GM18907 (cell line): ENCODE results near the gene GSDMA.

ENCODE experiments used
- ATAC-seq: cut with Tn5 transposase; IDR thresholded peaks from one replicate; pipeline ENCODE4 v1.9.1; 2021; ENCODE audit warnings: mild to moderate bottlenecking, moderate library complexity; ENCODE audit not compliant: unreplicated experiment

The GSDMA gene, protein sequence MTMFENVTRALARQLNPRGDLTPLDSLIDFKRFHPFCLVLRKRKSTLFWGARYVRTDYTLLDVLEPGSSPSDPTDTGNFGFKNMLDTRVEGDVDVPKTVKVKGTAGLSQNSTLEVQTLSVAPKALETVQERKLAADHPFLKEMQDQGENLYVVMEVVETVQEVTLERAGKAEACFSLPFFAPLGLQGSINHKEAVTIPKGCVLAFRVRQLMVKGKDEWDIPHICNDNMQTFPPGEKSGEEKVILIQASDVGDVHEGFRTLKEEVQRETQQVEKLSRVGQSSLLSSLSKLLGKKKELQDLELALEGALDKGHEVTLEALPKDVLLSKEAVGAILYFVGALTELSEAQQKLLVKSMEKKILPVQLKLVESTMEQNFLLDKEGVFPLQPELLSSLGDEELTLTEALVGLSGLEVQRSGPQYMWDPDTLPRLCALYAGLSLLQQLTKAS

DNA sequence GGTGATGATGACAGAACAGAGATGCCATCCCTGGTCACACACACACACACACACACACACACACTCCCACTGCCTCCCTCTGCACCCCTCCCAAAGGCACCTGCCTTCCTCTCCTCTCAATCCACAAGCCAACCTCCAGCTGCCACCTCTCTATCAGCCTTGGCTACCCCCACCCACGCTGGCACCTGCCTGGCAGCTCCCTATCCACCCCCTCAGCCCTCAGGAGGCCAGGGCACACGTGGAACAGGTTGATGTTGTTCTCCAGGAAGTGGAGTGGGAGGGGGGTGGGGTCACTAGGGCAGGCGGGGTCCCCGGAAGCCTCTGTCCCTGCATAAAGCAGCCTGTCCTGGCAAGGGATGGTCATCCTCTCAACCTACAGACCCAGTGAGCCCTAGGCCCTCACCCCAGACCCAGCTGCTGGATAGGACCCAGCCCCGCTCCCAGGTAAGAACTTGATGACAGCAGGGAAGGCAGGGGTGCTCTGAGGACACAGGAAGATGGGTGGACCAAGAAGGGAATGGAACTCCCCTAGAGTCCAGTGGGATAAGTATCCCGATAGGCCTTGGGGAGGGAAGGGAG is at the start of gene GSDMA:
Gene GSDMA (plus strand): TSS at position 363 of the 579 bp plus-strand sequence. CDS start 2,684 bp downstream, outside the sequence.
- no peak for ATAC-seq

DNA sequence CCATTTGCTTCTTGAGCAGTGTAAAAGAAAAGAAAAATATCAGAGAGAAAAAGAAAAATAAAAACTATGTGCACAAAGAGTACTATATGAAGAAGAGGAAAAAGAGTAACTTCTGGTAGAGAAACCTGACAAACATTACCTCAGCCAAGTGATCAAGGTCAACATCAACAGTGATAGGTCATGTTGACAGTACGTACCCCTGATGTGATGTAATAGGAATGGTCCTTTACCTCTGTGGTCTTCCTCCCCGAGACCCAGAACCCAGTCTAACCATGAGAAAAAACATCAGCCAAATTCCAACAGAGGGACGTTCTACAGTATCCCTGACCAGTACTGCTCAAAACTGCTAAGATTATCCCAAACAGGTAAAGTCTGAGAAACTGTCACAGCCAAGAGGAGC is 48.8 kb upstream of the GSDMA start:
- ATAC-seq = no peak

DNA sequence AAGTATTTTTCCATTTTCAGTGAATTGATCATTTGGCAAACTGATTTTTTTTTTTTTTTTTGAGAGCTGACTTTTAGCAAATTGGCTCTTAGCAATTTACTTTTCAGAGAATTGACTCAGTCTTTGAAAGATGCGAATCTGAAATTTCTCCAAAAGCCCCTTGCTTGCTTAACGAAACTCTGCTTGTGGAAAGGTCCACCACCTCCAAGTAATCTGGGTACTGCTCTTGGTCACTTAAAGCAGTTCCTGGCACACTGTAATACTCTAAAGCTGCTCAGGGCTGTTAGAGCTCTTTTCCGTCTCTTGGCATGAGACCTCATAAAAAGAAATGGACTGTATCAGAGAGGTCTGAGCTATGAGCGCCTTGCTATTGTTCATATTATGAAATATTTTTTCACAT is 47.2 kb upstream of the GSDMA start:
- no peak for ATAC-seq

DNA sequence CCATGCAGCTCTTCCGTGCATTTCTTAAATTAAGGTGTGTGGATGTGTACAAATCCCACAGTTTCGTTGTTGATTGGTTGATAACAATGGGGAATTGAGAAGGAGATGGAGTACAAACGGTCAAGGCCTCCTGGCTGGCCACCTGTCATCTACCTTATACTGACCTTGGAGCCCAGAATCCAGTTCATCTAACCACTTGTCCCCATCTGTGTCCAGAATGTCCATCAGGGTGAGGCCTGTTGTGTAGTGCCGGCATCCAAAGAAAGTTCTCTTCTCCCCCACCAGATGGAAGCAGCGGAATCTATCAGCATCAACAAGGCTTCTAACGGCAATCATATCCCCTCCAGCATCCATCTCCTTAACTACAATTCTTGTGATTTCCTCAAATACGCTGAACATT is 45.9 kb upstream of the GSDMA start:
- ATAC-seq = no peak

DNA sequence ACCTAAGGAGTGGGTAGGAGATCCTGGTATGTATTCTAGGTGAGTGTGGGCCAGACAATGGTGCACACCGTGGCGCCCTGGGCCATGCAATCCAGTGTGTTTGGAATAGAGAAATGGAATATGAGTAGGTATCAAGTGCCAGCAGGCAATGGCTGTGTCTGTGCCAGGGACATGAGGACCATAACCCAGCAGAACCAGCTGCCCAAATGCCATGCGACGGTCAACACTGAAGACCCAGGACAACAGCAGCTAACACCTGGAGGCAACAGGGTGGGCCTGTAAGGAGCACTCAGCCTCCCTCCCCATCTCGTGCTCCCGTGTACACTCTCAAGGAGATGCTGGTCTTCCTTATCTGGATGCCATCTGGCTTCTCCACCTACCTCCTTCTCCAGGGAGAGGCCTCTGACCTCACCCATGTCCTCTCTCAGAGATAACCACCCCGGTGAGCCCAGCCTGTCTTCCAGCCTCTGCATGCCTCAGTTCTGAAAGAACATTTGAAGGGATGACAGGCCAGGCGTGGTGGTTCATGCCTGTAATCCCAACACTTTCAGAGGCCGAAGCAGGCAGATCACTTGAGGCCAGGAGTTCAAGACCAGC is 43.6 kb upstream of the GSDMA start:
- no peak for ATAC-seq

DNA sequence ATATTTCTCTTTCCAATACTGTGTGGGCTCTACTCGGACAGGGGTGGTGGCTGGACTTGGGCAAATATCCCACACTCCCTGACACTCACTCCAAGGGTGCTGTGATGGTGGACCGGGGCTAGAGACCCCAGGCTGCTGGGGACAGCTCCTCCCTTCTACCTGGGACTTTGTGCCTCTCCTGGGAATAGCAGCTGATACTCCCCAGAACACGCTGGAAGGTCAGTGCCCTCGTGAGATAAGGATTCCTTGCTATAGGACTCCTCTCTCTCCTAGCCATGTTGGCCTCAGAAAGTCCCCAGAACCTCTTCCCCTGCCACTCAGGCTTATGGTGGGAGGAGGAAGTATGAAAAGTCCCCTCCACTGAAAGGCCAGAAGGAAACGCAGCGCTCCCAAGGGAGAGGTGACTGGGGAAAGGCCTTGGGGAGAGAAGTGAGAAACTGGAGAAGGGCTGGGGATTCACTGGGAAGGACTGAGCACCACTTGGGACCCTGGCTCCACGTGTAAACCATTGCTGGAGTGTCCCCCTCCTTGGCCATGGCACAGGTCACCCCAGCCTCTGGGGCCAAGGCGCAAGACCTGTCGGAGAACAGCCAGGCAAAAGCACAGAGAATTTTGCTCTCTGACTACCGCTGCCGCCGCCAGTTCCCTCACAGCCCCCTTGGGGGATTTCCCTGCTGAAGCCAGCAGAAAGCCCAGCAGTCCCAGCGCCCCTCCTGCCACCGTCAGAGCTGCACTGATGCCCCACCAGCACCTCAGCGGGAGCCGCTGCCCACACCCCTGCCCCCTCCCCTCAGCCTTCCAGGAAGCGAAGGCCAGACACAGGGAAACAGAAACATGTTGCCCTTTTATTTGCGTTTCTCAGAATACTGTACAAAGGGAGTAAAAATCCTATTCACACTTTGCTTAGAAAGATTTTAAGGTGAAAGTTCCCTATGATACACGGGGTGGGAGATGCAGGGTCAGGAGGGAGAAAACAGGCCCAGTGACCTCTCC is 42.3 kb upstream of the GSDMA start:
- no peak for ATAC-seq

DNA sequence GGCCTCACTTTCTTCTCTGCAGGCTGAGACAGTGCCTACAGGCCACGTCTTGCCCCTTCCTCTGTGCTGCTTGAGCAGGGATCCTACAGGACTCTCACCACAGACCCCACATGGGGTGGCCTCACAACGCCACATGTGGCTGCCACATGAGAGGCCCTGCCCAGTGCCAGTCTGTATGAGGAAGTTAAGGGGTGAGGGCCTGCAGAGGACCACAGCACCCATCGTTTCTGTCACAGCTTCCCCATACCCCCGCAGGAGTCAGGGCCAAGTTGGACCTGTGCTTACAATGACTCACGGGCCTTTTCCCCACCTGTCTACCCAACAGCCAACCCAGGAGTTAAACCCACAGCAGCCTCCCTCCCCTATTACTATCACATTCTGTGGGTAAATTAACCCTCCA is 41.5 kb upstream of the GSDMA start:
- ATAC-seq = no peak

DNA sequence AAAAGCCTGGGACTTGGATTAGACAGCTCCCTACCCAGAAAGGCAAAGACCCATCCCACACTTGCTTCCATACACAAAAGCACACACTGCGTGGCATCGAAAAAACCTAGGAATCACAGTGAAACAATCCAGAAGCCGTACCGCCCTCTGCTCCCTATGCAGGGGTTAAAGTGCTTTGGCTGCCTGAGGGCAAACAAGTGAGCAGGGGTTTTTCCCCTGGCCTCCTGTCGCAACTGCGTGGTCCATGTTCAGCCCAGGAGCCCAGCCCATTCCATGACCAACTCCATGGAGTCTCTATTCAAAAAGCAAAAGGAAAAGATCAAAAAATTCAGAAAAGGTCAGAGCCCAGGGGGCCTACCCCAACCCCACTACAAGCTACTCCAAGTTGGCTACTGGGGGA is 40.8 kb upstream of the GSDMA start:
- no peak for ATAC-seq

DNA sequence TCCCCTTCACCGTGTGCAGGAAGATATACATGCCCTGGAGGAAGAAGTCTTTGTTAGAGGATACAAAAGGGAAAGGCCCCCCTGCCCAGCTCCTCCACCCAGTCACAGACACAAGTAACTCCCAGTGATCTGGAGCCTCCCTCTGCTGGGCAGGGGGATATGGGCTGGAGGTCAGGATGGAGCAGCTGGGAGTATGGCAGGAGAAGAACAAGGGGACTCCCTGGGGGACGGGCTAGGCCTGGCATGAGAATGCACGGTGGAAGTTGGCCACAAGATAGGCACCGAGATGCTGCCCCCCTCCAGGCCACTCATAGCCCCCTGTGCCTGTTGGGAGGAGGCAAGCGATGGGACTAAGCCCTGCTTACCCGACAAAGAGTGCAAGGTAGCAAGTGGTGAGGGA is 39.6 kb upstream of the GSDMA start:
- ATAC-seq = no peak

DNA sequence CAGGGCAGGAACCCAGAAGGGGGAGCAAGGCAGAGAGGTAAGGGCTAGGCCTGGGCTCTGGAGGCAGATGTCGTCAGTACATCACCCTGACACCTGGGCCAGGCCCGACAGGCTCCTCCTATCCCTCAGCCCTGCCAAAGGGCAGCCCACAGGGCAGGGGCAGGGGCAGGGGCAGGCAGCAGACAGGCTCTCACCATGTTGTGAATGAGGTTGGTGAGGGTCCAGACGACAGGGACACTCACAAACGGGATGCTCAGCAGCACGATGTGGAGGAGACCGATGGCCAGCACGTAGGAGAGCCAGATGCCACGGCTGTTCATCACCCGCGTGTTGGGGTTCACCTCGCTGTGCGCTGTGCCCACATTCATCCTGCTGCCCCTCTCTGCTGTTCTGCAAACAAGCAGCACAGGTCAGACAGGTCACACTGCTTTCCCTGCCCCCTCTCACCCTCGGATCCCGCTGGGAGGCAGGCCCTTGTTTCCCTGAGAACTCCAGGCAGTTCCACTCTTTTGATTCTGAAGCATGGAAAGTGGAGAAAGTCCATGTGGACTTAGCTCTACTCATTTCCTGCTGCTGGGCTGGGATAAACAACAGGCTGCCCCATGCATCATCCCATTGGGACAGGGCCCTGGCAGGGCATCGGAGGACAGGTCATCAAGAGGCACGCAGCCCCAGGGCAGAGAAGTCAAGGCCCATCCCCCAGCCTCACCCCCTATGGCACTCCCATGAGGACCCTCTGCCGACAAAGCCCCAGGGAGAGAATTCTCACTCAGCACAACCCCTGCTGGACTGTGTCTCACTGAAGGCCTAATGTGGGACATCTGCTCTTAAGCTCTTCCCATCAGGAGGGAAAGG is 38.7 kb upstream of the GSDMA start:
- no peak for ATAC-seq

DNA sequence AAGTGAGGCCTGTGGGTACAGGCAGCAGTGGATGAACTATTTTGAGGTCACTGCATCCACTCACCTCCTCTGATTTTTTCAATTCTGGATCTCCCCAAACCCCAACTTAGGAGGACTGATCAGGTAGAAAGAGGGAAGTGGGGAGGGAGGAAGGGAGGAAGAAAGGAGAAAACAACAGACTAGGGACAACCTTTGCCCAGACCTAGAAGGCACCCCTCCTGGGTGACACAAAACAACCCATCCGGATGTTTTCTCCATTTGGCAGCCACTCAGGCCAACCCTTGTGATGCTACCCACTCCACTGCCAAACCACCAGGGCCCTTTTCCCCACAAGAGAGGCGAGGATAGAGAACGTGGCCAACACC is 38.1 kb upstream of the GSDMA start:
- no peak for ATAC-seq

DNA sequence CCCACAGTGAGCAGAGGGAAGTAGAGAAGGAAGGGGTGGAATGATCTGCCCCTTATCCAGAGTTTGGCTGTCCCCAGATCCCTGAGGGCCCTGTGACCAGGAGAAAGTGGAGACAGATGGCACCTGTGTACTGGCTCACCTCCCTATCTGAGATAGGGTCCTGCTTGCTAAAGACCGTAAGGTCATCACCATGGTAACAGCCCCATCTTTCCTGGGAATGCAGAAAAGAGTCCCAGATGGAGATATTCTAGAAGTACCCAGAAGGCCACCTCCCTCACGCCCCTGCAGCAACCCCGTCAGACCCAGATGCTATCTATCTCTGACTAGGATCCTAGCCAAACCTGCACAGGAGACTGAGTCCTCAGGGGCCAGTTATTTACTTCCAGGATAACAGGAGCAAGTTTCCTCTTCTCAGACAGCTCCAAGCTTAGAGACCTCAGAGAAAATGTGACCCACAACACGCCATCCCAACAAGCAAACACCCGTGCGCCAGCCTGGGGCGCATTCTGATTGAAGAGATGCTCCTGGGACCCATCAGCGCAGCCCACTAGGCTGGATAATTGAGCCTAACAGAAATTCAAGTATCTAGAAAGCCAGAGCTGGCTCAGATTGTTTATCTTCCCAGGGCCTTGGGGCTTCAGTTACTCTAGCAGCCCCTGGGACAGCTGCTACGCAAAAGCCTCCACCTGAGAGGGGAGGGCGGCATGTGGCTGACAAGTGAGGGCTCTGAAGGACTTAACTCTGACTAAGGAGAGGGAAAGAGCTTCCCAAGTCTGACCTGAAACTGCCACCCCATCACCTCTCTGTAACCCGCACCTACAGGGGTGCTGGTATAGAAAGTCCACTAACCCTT is 37.3 kb upstream of the GSDMA start:
- no peak for ATAC-seq

DNA sequence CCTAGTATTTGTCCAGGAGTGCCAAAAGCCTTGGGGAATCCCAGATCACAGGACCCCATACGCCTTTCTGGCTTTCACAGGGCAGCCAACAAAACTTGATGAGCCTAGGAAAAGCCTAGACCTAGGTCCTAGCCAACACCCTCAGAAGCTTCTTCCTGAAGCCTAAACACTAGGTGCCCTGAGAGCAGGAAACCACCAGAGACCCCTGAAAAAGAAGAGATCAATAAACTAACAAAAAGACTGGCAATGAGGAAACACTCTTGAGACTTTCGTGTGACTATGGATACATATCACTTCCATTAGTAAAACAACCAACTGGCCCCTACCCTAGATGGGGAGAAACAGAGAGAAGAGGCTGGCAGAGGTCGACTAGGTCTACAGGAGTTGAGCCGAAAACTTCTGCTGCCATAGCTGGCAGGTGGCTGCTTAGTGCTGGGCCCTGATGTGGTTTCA is 36.6 kb upstream of the GSDMA start:
- no peak for ATAC-seq

DNA sequence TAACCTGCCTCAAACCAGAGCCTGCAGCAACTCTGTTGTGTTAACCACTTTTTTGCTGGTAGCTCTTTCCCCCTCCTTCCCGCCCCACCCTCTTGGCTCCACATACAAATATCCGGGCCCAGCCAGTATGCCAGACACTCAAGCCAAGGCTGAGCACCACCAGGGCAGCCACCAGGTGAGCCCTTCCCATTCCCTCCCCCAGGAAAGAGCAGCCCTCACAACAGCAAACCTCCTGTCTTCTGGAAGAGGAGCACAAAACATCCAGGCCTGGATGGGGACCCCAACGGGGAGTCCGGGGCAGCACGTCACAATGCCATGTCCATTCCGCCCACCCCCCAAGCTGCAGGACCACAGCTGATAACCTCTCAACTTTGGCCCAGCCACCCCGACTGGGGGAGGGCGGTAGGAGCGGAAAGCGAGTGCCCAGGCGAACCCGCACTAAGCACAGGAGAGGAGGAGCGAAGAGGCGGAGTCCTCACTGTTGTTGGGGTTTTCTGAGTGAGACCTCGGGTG is 36.2 kb upstream of the GSDMA start:
- ATAC-seq = peak; percentile 36

DNA sequence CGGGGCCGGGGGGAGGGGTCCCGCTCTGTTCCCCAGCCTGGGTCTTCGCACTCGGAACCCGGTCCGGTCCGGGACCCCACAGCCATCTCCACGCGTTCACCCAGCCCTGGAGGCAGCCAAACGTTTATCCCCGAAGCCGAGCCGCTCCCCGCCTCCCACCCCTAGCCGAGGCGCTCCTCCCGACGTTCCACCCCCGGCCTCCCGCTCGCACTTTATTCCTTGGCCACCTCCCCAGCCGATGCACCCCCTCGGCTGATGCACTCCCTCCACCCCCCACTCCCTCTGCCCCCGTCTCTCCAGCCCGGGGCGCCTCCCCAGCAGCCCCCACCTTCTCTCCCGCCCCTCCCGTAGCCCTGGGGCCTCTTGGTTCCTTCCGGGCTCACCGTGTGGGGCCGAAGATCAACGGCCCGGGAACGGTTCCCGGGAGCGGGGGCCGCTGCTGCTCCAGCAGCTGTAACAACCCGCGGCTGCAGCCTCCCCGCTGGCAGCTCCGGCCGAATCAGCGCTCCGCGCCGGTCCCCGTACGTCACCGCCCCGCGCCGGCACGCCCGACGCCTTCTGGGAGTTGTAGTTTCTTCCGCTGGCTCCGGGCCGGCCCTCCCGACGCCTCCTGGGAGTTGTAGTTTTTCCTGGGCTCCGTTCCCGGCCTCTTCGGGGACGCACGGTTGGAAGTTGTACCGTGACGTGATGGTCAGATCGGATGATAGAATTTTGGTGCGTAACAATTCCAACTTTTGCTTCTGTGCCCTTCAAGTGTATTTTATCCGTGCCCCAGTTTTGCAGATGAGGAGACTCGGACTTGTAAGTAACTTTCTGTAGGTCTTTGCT is 35.5 kb upstream of the GSDMA start, which contains the start of the genes LRRC3C and ORMDL3:
Gene LRRC3C (plus strand): TSS at position 632 of the 828 bp plus-strand sequence. CDS start 13,792 bp downstream, outside the sequence.
Gene ORMDL3 (minus strand): TSS at position 501 of the 828 bp plus-strand sequence. CDS start 3,398 bp downstream, outside the sequence.
- ATAC-seq = peak; percentile 81

DNA sequence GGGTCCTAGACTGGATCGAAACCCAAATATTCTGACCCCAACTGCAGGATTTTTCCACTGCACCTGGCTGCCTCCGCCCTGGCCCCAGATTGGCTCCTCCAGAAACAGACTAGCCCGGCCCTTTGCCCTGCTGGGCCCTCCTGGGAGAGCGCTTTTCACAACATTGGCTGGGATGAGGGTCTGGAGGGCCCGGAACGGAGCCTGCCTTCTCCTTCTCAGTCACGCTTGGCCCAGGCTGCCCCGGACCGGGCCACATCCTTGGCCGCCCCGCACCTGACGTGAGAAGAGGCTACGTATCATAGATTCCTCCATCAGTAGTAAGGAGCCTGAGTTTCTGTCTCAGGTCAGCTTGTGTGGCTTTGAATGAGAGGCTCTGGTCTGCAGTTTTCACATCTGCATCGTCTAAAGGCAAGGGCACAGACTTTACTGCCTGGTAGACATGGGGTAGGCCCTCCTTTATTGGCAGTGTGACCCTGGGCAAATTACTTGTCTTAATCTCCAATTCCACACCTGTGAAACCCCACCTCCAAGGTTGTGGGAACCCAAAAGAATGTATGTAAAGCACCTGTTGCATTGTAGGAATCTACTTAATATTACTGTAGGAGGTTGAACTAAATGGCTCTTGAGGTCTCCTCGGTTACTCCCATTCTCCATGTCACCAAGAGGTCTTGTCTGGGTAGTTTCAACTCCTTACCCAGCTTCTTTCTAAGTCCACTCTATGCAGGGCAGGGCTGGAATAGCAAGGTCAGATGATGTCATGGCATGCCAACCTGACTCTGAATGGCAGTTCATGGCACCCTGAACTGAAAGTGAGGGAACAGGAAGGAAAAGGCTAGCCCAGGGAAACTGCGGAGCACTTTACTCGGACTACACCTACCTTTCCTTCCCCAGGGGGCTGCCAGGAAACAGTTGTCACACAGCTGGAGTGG is 34.6 kb upstream of the GSDMA start:
- ATAC-seq = peak; percentile 9
